HEK293T (cell line): Measurements from ENCODE around the gene NUTM2A.
"Not testable (repeated sequence)": the region's sequence is repeated elsewhere in the genome, so short reads cannot be mapped to it uniquely, and the experiment has no call there.

ENCODE experiments used
- ARNT ChIP-seq: fragments of 450-650 bp; IDR thresholded peaks from 2 replicates; pipeline ENCODE4 v1.6.1; 2017; ENCODE audit warnings: mild to moderate bottlenecking
- BHLHE40 ChIP-seq: fragments of 450-650 bp; IDR thresholded peaks from 2 replicates; pipeline ENCODE4 v1.6.1; 2016; ENCODE audit warnings: mild to moderate bottlenecking, moderate library complexity, borderline replicate concordance
- FOXA1 ChIP-seq: fragments of 450-650 bp; IDR thresholded peaks from 2 replicates; pipeline ENCODE4 v1.6.1; 2016; ENCODE audit warnings: mild to moderate bottlenecking
- FOXK2 ChIP-seq: fragments of 450-650 bp; IDR thresholded peaks from 2 replicates; pipeline ENCODE4 v1.6.1; 2016; ENCODE audit warnings: mild to moderate bottlenecking
- FOXM1 ChIP-seq: fragments of 450-650 bp; IDR thresholded peaks from 2 replicates; pipeline ENCODE4 v1.6.1; 2017; ENCODE audit warnings: mild to moderate bottlenecking, borderline replicate concordance
- HDGF ChIP-seq: fragments of 450-650 bp; IDR thresholded peaks from 2 replicates; pipeline ENCODE4 v1.6.1; 2017; ENCODE audit warnings: antibody characterized with exemption, borderline replicate concordance
- L3MBTL2 ChIP-seq: fragments of 450-650 bp; conservative IDR thresholded peaks from 2 replicates; pipeline ENCODE4 v1.6.1; 2016; ENCODE audit warnings: mild to moderate bottlenecking
- LEF1 ChIP-seq: fragments of 450-650 bp; IDR thresholded peaks from 2 replicates; pipeline ENCODE4 v1.6.1; 2017; ENCODE audit warnings: mild to moderate bottlenecking, borderline replicate concordance
- PKNOX1 ChIP-seq: fragments of 450-650 bp; IDR thresholded peaks from 2 replicates; pipeline ENCODE4 v1.6.1; 2016
- SP1 ChIP-seq: fragments of 450-650 bp; IDR thresholded peaks from 2 replicates; pipeline ENCODE4 v1.6.1; 2017
- SUZ12 ChIP-seq: fragments of 450-650 bp; IDR thresholded peaks from 2 replicates; pipeline ENCODE4 v1.6.1; 2016; ENCODE audit warnings: mild to moderate bottlenecking

DNA sequence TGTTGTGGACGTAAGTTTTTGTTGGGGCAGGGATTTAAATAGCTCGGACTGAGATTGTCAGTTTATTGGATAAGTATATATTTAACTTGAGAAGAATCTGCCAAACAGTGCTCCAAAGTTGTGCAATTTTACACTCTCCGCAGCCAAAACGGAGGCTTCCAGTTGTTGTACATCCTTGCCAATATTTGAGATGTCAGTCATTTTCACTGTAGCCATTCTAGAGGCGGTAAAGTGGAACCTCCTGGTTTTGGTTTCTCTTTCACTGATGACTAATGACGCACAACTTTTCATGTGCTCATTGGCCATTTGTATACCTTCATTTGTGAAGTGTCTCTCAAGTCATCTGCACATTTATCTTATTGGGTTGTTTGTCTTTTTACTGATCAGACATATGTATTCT lies 24.3 kb upstream of the NUTM2A start:
- TF ChIP-seq FOXK2, FOXA1, HDGF, BHLHE40, FOXM1, SUZ12, ARNT, L3MBTL2, SP1, PKNOX1, LEF1: not testable (repeated sequence)
